Glutamatergic neuron (in vitro differentiated cells): ENCODE measurements around the gene ADORA1. TPM values are rescaled to one million over a fixed set of nuclear protein-coding genes. Genes with fewer than 3 reads are reported as not detected.
A peak's percentile ranks its signal among the peaks of the same experiment; 100 is the strongest.

Experiments
- DNase-seq: peaks from one replicate; pipeline ENCODE4 v3.0.0; 2022
- H3K27ac Mint-ChIP-seq: one replicate; pipeline ENCODE4 v1.8.0; 2020; ENCODE audit warnings: mild to moderate bottlenecking, mixed read lengths, inconsistent platforms; ENCODE audit not compliant: unreplicated experiment
- H3K27me3 Mint-ChIP-seq: one replicate; pipeline ENCODE4 v1.8.0; 2020; ENCODE audit warnings: mild to moderate bottlenecking, moderate library complexity, mixed read lengths, inconsistent platforms; ENCODE audit not compliant: unreplicated experiment
- H3K36me3 Mint-ChIP-seq: one replicate; pipeline ENCODE4 v1.8.0; 2020; ENCODE audit warnings: mild to moderate bottlenecking, mixed read lengths, inconsistent platforms; ENCODE audit not compliant: unreplicated experiment
- H3K4me1 Mint-ChIP-seq: one replicate; pipeline ENCODE4 v1.8.0; 2020; ENCODE audit warnings: mild to moderate bottlenecking, low read depth, mixed read lengths, inconsistent platforms; ENCODE audit not compliant: unreplicated experiment
- H3K4me3 Mint-ChIP-seq: one replicate; pipeline ENCODE4 v1.8.0; 2020; ENCODE audit warnings: mild to moderate bottlenecking, mixed read lengths, inconsistent platforms; ENCODE audit not compliant: unreplicated experiment
- H3K9me3 Mint-ChIP-seq: one replicate; pipeline ENCODE4 v1.8.0; 2020; ENCODE audit warnings: mild to moderate bottlenecking, moderate library complexity, mixed read lengths, inconsistent platforms; ENCODE audit not compliant: unreplicated experiment
- total RNA-seq: library from RNA; stranded (reverse); fragmentation: NEBNext Ultra II Directional; extraction: Animal tissue kit (Norgen Biotek cat#: 25700); gene quantifications from one replicate; pipeline ENCODE4 v1.2.1, GENCODE V29; 2021; ENCODE audit not compliant: unreplicated experiment
- TF ChIP-seq, protein P1 (sequence below): fragments of 200-600 bp; sonication (generic); IDR thresholded peaks from one replicate; pipeline ENCODE4 v1.5.0; 2021; ENCODE audit not compliant: partially characterized antibody, unreplicated experiment

The ADORA1 gene
- total RNA-seq, 1 donor from 2014 or later, result 1.2 TPM

DNA sequence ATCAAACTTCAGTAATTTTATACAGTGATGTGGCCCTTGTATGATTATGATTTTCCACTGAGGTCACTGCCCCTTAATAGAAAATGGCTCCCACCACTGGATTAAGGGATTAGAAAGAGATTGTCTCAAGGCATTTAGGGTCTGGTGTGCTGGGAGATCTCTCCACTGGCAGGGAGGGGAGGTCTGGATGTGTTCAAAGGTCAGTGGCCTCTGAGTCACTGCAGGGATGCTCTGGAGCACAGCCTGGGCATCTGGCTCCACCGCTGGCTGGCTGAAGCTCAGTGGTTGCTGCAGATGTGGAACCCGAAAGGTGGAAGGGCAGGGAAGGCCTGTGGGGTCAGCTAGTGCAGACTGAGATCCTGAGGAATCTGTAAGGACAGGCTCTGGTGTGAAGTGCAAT lies 77.2 kb downstream of the ADORA1 start:
- Mint-ChIP-seq H3K4me3 (no peak overlapping the region), H3K9me3 (peaks cover 11% of the 10 kb centered on the region), H3K27ac (no peak overlapping the region), H3K27me3 (peaks cover 13% of the 10 kb centered on the region), H3K4me1 (peaks cover 20% of the 10 kb centered on the region), H3K36me3 (no peaks in the 10 kb centered on the region)
- no peak for DNase-seq
- TF ChIP-seq, protein P1, sequence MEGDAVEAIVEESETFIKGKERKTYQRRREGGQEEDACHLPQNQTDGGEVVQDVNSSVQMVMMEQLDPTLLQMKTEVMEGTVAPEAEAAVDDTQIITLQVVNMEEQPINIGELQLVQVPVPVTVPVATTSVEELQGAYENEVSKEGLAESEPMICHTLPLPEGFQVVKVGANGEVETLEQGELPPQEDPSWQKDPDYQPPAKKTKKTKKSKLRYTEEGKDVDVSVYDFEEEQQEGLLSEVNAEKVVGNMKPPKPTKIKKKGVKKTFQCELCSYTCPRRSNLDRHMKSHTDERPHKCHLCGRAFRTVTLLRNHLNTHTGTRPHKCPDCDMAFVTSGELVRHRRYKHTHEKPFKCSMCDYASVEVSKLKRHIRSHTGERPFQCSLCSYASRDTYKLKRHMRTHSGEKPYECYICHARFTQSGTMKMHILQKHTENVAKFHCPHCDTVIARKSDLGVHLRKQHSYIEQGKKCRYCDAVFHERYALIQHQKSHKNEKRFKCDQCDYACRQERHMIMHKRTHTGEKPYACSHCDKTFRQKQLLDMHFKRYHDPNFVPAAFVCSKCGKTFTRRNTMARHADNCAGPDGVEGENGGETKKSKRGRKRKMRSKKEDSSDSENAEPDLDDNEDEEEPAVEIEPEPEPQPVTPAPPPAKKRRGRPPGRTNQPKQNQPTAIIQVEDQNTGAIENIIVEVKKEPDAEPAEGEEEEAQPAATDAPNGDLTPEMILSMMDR, result no peak

- Mint-ChIP-seq H3K9me3 (peaks cover 14% of the 10 kb centered on the region), H3K36me3 (no peaks in the 10 kb centered on the region), H3K27ac (no peak overlapping the region), H3K4me3 (no peak overlapping the region), H3K4me1 (peaks cover 16% of the 10 kb centered on the region), H3K27me3 (peaks cover 9% of the 10 kb centered on the region)
- DNase-seq, result no peak
- TF ChIP-seq, protein P1, result no peak
These were observed 78.7 kb downstream of the ADORA1 start for GRCh38 chr1:203206129-203206687.

DNA sequence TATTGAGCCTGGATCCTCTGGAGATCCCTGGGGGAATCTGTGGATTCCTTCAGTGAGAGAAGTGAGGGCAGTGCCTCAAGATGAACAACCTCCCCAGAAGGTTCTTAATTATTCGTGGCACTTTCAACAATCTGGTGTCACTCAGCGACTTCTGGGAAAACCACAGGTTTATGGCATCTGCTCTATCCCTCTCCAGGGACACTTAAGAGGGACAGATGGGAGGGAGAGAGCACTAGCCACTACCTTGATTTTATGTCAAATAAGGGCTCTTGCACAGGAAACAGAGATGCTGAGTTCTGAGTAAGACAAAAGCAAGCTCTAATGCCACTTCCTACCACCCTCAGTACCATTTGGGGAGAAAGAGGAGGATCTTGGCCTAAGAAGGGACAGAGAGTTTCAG lies 80.2 kb downstream of the ADORA1 start:
- peaks cover 6% of the 10 kb centered on the region for H3K27me3 Mint-ChIP-seq
- TF ChIP-seq, protein P1, result no peak
- peaks cover 12% of the 10 kb centered on the region for H3K9me3 Mint-ChIP-seq
- H3K4me1 Mint-ChIP-seq, result peaks cover 16% of the 10 kb centered on the region
- H3K4me3 Mint-ChIP-seq, result no peak overlapping the region
- peak overlapping the region; percentile 44 for H3K27ac Mint-ChIP-seq
- H3K36me3 Mint-ChIP-seq, result no peaks in the 10 kb centered on the region
- no peak for DNase-seq

DNA sequence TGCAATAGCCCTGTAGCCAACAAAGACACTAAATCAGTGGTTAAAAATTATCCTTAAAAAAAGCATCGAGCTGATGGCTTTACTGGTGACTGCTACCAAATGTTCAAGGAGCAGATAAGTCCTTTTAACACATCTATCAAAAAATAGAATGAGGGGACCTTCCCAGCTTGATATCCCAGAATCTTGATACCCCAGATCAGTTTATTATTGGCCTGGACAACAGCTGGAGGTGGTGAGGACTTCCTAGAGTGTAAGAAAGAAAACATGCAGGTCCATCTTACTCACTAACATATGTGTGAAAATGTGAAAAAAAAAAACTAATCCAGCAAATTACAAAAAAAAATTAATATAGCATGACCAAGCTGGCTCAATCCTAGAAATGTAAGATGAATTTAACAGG lies 80.7 kb downstream of the ADORA1 start:
- TF ChIP-seq, protein P1, result no peak
- DNase-seq, result no peak
- peaks cover 16% of the 10 kb centered on the region for H3K4me1 Mint-ChIP-seq
- H3K36me3 Mint-ChIP-seq, result no peaks in the 10 kb centered on the region
- peaks cover 12% of the 10 kb centered on the region for H3K9me3 Mint-ChIP-seq
- peaks cover 6% of the 10 kb centered on the region for H3K27me3 Mint-ChIP-seq
- peak overlapping the region; percentile 44 for H3K27ac Mint-ChIP-seq
- no peak overlapping the region for H3K4me3 Mint-ChIP-seq

DNA sequence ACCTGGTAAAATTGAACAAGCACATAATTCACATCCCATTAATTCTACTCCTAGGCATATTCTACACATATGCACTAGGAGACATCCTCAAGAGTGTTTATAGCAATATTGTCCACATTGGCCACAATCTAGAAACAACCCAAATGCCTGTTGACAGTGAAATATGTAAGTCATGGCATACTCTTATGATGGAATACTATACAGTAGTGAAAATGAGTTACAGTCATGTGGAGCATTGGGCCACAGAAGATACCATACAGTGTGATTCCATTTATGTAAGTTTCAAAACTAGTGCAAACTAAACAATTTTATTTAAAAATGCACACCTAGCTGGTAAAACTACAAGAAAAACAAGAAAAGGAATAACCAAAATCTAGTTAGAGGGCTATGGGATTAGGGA lies 82.8 kb downstream of the ADORA1 start:
- H3K27me3 Mint-ChIP-seq, result peaks cover 6% of the 10 kb centered on the region
- TF ChIP-seq, protein P1, result no peak
- peaks cover 14% of the 10 kb centered on the region for H3K9me3 Mint-ChIP-seq
- H3K36me3 Mint-ChIP-seq, result no peaks in the 10 kb centered on the region
- no peak overlapping the region for H3K27ac Mint-ChIP-seq
- H3K4me3 Mint-ChIP-seq, result no peak overlapping the region
- peaks cover 20% of the 10 kb centered on the region for H3K4me1 Mint-ChIP-seq
- DNase-seq, result no peak
